Stimulated activated naive CD8-positive, alpha-beta T cell treated with anti-CD3 and anti-CD28 coated beads, Interleukin-15, amount 100 ng/mL, for 72 hours (primary cell): ENCODE results near the gene IL3RA.
A peak's percentile ranks its signal among the peaks of the same experiment; 100 is the strongest.
"Not testable (repeated sequence)": the region's sequence is repeated elsewhere in the genome, so short reads cannot be mapped to it uniquely, and the experiment has no call there.

Experiments used
- ATAC-seq: fragments of 150-1000 bp; cut with Tn5 transposase; 2 replicates; pipeline ENCODE4 v1.10.0; 2021; ENCODE audit warnings: mild to moderate bottlenecking, moderate library complexity
- DNase-seq, 2 donors: peaks; one replicate each; pipeline ENCODE4 v3.0.0; 2021 to 2022
- H3K27ac Mint-ChIP-seq, 2 donors: one replicate each; pipeline ENCODE4 v1.8.0; 2022; ENCODE audit warnings: mild to moderate bottlenecking in 2 of 2, mixed read lengths in 2 of 2, moderate library complexity in 2 of 2
- H3K27me3 Mint-ChIP-seq: one replicate; pipeline ENCODE4 v1.8.0; 2022; ENCODE audit warnings: mixed read lengths
- H3K4me1 Mint-ChIP-seq: one replicate; pipeline ENCODE4 v1.8.0; 2022; ENCODE audit warnings: mild to moderate bottlenecking, mixed read lengths
- H3K4me3 Mint-ChIP-seq, 2 donors: one replicate each; pipeline ENCODE4 v1.8.0; 2022; ENCODE audit warnings: mild to moderate bottlenecking in 2 of 2, mixed read lengths in 2 of 2, moderate library complexity in 1 of 2
- H3K9me3 Mint-ChIP-seq, 2 donors: one replicate each; pipeline ENCODE4 v1.8.0; 2022; ENCODE audit warnings: mixed read lengths in 2 of 2

Gene IL3RA

DNA sequence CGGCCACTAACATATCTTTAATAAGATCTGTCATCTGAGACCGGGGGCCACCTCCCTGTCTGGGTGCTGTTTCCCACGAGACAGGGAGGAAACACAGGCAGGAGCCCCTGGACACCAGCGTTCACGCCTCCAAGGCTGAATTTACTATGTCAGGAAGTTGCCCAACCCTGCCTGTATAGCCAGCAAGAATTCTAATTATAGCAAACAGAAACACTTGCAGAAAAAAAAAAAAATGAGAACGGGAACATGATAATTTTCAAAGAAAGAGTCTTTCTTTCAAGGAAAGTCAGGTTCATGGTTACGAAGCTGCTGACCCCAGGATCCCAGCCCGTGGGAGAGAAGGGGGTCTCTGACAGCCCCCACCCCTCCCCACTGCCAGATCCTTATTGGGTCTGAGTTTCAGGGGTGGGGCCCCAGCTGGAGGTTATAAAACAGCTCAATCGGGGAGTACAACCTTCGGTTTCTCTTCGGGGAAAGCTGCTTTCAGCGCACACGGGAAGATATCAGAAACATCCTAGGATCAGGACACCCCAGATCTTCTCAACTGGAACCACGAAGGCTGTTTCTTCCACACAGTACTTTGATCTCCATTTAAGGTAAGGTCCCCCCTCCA lies at the start of gene IL3RA:
TSS of gene IL3RA (plus strand) at position 455 of the 613 bp plus-strand sequence. CDS start 4,981 bp downstream, outside the sequence.
- peak within 1 kb of the TSS; percentile 81 to 83 for H3K4me3 Mint-ChIP-seq
- H3K4me1 Mint-ChIP-seq: peaks cover 14% of the 10 kb centered on the region
- DNase-seq (no peak), ATAC-seq (peak; percentile 47)
- peaks cover 23% of the 10 kb centered on the region for H3K27me3 Mint-ChIP-seq
- H3K27ac Mint-ChIP-seq: peak within 1 kb of the TSS; percentile 54 to 73
- peaks cover 0 to 2% of the 10 kb centered on the region in 2 donors for H3K9me3 Mint-ChIP-seq

DNA sequence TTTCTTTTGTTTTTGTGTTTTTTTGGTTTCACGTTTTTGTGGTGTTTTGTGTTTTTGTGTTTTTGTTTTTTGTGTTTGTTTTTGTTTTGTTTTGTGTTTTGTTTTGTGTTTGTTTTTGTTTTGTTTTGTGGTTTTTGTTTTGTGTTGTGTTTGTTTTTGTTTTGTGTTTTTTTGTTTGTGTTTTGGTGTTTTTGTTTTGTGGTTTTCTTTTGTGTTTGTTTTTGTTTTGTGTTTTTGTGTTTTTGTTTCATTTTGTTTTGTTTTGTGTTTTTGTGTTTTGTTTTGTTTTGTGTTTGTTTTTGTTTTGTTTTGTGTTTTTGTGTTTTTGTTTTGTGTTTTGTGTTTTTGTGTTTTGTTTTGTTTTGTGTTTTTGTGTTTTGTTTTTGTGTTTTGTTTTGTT lies 47.0 kb upstream of the IL3RA start:
- peaks cover 12 to 14% of the 10 kb centered on the region in 2 donors for H3K9me3 Mint-ChIP-seq
- H3K4me3 Mint-ChIP-seq: peak overlapping the region in 1 of 2 donors; percentile 5
- H3K27ac Mint-ChIP-seq: peak overlapping the region in 1 of 2 donors; percentile 72

DNA sequence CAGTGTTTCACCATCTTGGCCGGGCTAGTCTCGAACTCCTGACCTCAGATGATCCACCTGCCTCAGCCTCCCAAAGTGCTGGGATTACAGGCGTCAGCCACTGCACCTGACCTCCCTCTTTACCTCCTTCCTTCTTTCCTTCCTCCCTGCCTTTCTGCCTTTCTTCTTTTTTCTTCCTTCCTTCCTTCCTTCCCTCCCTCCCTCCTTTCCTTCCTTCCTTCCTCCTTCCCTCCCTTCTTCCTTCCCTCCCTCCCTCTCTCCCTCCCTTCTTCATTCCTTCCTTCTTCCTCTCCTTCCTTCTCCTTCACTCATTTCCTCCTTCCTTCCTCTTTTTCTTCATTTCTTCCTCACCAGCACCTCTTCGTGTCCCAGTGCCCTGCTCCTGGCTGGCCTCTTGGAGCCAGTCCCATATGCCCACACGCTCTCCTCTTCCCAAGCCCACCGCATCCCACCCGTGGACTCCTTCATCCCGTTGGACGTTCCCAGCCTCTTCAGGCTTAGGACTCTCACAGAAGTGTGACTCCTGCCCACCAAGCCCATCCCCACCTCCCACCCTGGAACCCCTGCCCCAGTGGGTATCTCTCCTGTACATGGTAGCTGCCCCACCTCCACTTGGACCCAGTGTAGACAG lies 45.4 kb upstream of the IL3RA start:
- peaks cover 10% of the 10 kb centered on the region for H3K4me1 Mint-ChIP-seq
- DNase-seq (no peak), ATAC-seq (no peak)
- H3K27me3 Mint-ChIP-seq: peaks cover 9% of the 10 kb centered on the region
- H3K27ac Mint-ChIP-seq: no peak overlapping the region
- H3K4me3 Mint-ChIP-seq: no peak overlapping the region
- H3K9me3 Mint-ChIP-seq: peaks cover 12 to 14% of the 10 kb centered on the region in 2 donors

More for the DNA sequence above, 47.0 kb upstream of the IL3RA start:
- ATAC-seq (no peak), DNase-seq (no peak)
- peaks cover 9% of the 10 kb centered on the region for H3K27me3 Mint-ChIP-seq
- peaks cover 10% of the 10 kb centered on the region for H3K4me1 Mint-ChIP-seq

DNA sequence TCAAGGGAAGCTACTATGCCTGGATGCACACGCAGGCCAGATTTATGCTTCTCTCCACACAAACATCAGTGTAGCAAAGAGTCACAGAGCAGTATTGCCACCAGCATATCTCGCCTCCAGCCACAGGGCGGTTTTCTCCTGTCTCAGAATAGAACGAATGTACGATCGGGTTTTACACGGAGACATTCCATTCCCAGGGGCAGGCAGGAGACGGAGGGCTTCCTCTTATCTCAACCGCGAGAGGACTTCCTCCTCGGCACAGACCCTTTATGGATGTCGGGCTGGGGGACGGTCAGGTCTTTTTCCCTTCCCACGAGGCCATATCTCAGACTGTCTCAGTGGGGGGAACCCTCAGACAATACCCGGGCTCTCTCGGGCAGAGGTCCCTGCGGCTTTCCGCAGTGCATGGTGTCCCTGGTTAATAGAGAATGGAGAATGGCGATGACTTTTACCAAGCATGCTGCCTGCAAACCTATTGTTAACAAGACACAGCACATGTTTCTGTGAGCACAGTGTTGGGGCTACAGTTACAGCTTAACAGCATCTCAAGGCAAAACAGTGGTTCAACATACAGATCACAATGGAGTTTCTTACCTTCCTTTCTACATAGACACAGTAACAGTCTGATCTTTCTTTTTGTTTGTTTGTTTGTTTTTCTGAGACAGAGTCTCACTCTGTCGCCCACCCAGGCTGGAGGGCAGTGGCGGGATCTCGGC lies 43.9 kb upstream of the IL3RA start:
- Mint-ChIP-seq H3K4me1 (peaks cover 10% of the 10 kb centered on the region), H3K27ac (peak overlapping the region in 1 of 2 donors; percentile 71), H3K9me3 (peaks cover 12 to 14% of the 10 kb centered on the region in 2 donors), H3K27me3 (peaks cover 9% of the 10 kb centered on the region), H3K4me3 (no peak overlapping the region)
- DNase-seq: no peak
- no peak for ATAC-seq

DNA sequence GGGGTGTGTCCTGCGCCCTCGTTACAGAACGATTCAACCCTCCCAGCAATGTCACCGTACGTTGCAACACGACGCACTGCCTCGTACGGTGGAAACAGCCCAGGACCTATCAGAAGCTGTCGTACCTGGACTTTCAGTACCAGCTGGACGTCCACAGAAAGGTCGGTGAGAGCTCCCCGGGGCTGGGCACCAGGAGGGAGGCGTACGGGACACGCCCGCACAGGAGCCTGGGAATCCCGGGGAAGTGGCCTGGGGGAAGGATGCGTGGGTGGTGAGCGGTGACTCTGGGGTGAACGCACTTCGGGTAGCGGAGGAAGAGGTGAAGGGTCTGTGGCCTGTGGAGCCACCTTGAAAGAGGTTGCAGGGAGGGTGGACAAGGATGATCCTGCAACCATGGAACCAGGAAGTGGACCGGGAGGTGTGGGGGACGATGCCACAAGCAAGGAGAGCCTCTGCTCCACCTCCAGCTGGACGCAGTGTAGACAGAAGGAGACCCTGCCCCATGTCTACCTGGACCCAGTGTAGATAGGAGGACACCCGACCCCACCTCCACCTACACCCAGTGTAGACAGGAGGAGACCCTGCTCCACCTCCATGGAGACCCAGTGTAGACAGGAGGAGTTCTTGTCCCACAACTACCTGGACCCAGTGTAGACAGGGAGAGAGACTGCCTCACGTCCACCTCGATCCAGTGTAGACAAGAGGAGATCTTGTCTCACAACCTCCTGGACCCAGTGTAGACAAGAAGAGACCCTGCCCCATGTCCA lies 42.1 kb upstream of the IL3RA start:
- ATAC-seq: peak; percentile 26
- Mint-ChIP-seq H3K27ac (no peak overlapping the region), H3K27me3 (peaks cover 9% of the 10 kb centered on the region), H3K4me3 (no peak overlapping the region), H3K9me3 (peaks cover 8 to 9% of the 10 kb centered on the region in 2 donors), H3K4me1 (peaks cover 10% of the 10 kb centered on the region)
- DNase-seq: no peak

DNA sequence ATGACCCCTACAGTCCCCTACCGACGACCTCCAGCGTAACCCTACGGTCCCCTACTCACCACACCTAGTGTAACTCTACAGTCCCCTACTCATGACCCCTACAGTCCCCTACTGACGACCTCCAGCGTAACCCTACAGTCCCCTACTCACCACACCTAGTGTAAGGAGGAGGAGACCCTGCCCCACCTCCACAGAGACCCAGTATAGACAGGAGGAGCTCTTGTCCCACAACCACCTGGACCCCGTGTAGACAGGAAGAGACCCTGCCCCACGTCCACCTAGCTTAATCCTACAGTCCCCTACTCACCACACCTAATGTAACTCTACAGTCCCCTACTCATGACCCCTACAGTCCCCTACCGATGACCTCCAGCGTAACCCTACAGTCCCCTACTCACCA lies 41.0 kb upstream of the IL3RA start:
- Mint-ChIP-seq H3K4me3 (no peak overlapping the region), H3K27me3 (peaks cover 9% of the 10 kb centered on the region), H3K4me1 (peaks cover 10% of the 10 kb centered on the region), H3K9me3 (no peaks in the 10 kb centered on the region), H3K27ac (no peak overlapping the region)
- DNase-seq (no peak), ATAC-seq (peak; percentile 31)

DNA sequence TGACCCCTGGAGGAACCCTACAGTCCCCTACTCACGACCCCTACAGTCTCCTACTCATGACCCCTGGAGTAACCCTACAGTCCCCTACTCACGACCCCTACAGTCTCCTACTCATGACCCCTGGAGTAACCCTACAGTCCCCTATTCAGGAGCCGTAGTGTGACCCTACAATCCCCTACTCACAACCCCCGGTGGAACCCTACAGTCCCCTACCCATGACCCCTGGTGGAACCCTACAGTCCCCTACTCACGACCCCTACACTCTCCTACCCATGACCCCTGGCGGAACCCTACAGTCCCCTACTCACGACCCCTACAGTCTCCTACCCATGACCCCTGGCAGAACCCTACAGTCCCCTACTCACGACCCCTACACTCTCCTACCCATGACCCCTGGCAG lies 39.0 kb upstream of the IL3RA start:
- not testable (repeated sequence) for H3K4me1 Mint-ChIP-seq, H3K27ac Mint-ChIP-seq, DNase-seq, ATAC-seq, H3K9me3 Mint-ChIP-seq, H3K27me3 Mint-ChIP-seq, H3K4me3 Mint-ChIP-seq

DNA sequence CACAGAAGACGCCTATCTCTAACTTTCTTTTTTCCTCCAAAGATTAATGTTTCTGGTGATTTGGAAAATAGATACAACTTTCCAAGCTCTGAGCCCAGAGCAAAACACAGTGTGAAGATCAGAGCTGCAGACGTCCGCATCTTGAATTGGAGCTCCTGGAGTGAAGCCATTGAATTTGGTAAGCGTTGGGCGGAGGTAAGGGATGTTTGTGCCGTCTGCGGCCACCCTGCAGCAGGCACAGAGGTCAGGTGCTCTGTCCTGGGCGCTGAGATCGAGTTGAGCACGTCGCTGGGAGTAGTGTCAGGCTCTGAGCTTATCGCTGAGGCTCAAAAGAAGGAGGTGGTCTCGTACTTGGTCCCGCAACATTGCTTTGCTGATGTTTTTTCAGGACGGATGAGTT lies 36.1 kb upstream of the IL3RA start:
- no peak overlapping the region for H3K4me3 Mint-ChIP-seq
- ATAC-seq (no peak), DNase-seq (no peak)
- H3K4me1 Mint-ChIP-seq: no peaks in the 10 kb centered on the region
- no peak overlapping the region for H3K27ac Mint-ChIP-seq
- H3K9me3 Mint-ChIP-seq: no peaks in the 10 kb centered on the region
- no peaks in the 10 kb centered on the region for H3K27me3 Mint-ChIP-seq

DNA sequence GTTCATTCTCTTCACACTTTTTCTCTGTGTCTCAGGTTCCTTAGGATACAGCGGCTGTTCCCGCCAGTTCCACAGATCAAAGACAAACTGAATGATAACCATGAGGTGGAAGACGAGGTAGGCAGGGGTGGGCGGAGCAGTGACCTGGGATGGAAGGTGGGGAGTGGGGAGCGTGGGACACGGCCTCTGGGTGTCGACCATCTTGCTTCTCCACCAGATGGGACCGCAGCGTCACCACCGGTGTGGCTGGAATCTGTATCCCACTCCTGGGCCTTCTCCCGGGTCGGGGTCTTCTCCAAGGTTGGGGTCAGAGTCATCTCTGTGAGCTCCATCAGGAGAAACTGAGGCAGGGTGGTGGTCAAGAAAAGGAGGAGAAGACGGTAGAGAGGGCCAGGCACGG lies 31.2 kb upstream of the IL3RA start:
- Mint-ChIP-seq H3K9me3 (peaks cover 10 to 12% of the 10 kb centered on the region in 2 donors), H3K27ac (no peak overlapping the region)

DNA sequence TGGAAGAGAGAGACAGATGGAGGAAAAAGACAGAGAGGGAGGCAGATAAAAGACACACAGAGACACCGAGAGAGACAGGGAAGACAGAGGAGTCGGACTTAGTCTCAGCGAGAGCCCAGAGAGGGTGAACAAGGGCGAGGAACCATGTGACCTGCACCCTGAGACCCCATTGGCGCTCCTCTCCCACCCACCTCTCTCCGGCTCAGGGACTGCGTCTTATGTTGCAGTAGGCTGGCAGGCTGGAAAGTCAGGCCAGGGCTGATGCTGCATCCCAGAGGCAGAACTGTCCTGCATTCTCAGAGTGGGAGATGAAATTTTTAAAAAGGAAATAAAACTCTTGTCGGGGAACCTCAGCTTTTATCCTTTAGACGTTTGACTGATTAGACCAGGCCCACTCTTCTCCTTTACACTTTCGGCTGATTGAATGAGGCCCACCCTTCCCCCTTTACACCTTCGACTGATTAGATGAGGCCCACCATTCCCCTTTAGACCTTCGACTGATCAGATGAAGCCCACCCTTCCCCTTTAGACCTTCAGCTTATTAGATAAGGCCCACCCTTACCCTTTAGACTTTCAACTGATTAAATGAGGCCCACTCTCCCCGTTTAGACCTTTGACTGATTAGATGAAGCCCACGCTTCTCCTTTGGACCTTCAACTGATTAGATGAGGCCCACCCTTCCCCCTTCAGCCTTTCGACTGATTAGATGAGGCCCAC lies 29.5 kb upstream of the IL3RA start:
- H3K27ac Mint-ChIP-seq: peak overlapping the region in 1 of 2 donors; percentile 9
- peak; percentile 26 for ATAC-seq
- no peaks in the 10 kb centered on the region for H3K27me3 Mint-ChIP-seq
- peaks cover 10 to 12% of the 10 kb centered on the region in 2 donors for H3K9me3 Mint-ChIP-seq
- DNase-seq: no peak
- H3K4me1 Mint-ChIP-seq: no peaks in the 10 kb centered on the region
- H3K4me3 Mint-ChIP-seq: no peak overlapping the region

More for the DNA sequence above, 31.2 kb upstream of the IL3RA start:
- no peaks in the 10 kb centered on the region for H3K27me3 Mint-ChIP-seq
- no peak for ATAC-seq
- DNase-seq: no peak
- H3K4me1 Mint-ChIP-seq: no peaks in the 10 kb centered on the region
- no peak overlapping the region for H3K4me3 Mint-ChIP-seq

DNA sequence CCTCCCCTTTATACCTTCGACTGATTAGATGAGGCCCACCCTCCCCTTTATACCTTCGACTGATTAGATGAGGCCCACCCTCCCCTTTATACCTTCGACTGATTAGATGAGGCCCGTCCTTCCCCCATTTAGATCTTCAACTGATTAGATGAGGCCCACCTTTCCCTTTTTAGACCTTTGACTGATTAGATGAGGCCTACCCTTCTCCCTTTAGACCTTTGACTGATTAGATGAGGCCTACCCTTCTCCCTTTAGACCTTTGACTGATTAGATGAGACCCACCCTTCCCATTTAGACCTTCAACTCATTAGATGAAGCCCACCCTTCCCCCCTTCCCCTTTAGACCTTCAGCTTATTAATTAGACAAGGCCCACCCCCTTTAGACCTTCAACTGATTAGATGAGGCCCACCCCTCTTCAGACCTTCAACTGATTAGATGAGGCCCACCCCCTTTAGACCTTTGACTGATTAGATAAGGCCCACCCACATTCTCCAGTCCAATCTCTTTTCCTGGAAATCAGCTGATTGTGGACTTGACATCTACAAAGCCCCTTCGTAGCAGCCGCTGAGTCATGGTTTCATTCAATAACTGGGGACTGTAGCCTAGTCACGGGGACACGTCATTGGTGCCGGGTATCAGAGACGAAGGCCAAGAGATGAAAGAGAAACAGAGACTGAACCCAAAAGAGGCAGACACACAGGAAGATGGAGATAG lies 28.8 kb upstream of the IL3RA start:
- ATAC-seq (no peak), DNase-seq (no peak)
- Mint-ChIP-seq H3K4me3 (no peak overlapping the region), H3K27ac (peak overlapping the region in 1 of 2 donors; percentile 4), H3K4me1 (no peaks in the 10 kb centered on the region), H3K9me3 (peaks cover 10 to 12% of the 10 kb centered on the region in 2 donors), H3K27me3 (no peaks in the 10 kb centered on the region)

DNA sequence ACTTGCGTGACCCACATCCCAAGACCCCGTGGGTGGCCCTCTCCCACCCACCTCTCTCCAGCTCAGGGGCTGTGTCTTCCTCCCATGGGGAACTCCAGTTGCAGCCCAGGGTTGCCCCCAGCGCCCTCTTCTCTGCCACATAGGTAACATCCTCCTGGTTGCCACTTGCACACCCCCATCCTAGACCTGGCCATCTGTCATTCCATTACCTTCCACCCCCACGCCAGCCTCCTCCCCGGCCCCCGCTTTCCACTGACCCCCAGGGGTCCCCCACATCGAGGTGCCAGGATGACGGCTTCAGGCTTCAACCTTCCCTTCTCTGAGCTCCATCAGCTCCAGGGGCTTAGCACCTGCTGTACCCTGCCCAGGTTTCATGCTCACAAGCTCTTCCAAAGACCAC lies 28.1 kb upstream of the IL3RA start:
- Mint-ChIP-seq H3K27me3 (no peaks in the 10 kb centered on the region), H3K9me3 (peaks cover 10 to 12% of the 10 kb centered on the region in 2 donors), H3K4me3 (no peak overlapping the region), H3K27ac (no peak overlapping the region), H3K4me1 (no peaks in the 10 kb centered on the region)
- ATAC-seq: peak; percentile 22
- DNase-seq: no peak

DNA sequence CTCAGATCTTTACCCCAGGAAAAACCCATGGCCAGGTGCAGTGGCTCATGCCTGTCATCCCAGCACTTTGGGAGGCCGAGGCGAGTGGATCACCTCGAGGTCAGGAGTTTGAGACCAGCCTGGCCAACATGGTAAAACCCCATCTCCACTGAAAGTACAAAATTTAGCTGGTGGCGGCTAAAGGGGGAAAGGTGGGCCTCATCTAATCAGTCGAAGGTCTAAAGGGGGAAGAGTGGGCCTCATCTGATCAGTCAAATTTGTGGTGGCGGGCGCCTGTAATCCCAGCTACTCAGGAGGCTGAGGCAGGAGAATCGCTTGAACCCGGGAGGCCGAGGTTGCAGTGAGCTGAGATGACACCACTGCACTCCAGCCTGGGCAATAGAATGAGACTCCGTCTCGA lies 27.7 kb upstream of the IL3RA start:
- H3K27ac Mint-ChIP-seq, H3K4me1 Mint-ChIP-seq: not testable (repeated sequence)
- peaks cover 10 to 12% of the 10 kb centered on the region in 2 donors for H3K9me3 Mint-ChIP-seq

DNA sequence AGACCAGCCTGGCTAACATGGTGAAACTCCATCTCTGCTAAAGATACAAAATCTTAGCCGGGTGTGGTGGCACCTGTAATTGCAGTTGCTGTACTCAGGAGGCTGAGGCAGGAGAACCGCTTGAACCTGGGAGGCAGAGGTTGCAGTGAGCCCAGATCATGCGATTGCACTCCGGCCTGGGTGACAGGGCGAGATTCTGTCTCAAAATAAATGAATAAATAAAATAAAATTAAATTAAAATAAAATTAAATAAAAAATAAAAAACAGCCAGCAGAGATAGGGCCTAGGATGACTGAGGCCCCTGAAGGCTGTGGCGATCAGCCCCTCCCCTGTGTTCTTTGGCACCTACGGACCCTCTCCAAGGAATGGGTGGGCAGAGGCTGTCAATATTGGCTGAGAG lies 22.8 kb upstream of the IL3RA start:
- peaks cover 7% of the 10 kb centered on the region for H3K4me1 Mint-ChIP-seq
- no peak for DNase-seq
- peaks cover 4 to 5% of the 10 kb centered on the region in 2 donors for H3K9me3 Mint-ChIP-seq
- H3K27ac Mint-ChIP-seq: no peak overlapping the region
- H3K4me3 Mint-ChIP-seq: no peak overlapping the region
- no peak for ATAC-seq
- peaks cover 8% of the 10 kb centered on the region for H3K27me3 Mint-ChIP-seq

More for the DNA sequence above, 27.7 kb upstream of the IL3RA start:
- DNase-seq, H3K4me3 Mint-ChIP-seq, H3K27me3 Mint-ChIP-seq, ATAC-seq: not testable (repeated sequence)
